ENCODE data around the gene WDR18.

The WDR18 gene

GRCh38 chr19:993831-994393, 9.8 kb downstream of the WDR18 start:
- DNase-seq = no peak

GRCh38 chr19:994516-994915, 10.4 kb downstream of the WDR18 start:
- no peak for DNase-seq

- DNase-seq = no peak
These were observed 11.1 kb downstream of the WDR18 start for GRCh38 chr19:995051-995827.

GRCh38 chr19:996051-996838, 12.1 kb downstream of the WDR18 start:
- DNase-seq = peak; percentile 93

GRCh38 chr19:998064-998463, 13.9 kb downstream of the WDR18 start:
- DNase-seq = no peak

- DNase-seq = no peak
These were observed 15.2 kb downstream of the WDR18 start for GRCh38 chr19:999379-999719.

GRCh38 chr19:1000095-1000494, 15.9 kb downstream of the WDR18 start, which contains the start of gene GRIN3B:
Gene GRIN3B (plus strand): TSS chr19:1000419. CDS start chr19:1000438, 19 bp downstream.
- peak; percentile 75 for DNase-seq

GRCh38 chr19:1000591-1001537, 16.7 kb downstream of the WDR18 start:
- DNase-seq = no peak

GRCh38 chr19:1001538-1002166, 17.5 kb downstream of the WDR18 start:
- DNase-seq = peak; percentile 85

GRCh38 chr19:1002600-1002999, 18.5 kb downstream of the WDR18 start:
- DNase-seq = no peak

GRCh38 chr19:1003283-1003682, 19.1 kb downstream of the WDR18 start:
- no peak for DNase-seq

GRCh38 chr19:1004204-1004802, 20.2 kb downstream of the WDR18 start:
- no peak for DNase-seq

- no peak for DNase-seq
These were observed 20.9 kb downstream of the WDR18 start for GRCh38 chr19:1004803-1005664.

- DNase-seq = no peak
These were observed 22.7 kb downstream of the WDR18 start for GRCh38 chr19:1006711-1007398.

- DNase-seq = no peak
These were observed 23.5 kb downstream of the WDR18 start for GRCh38 chr19:1007399-1008251.

- DNase-seq = no peak
These were observed 24.3 kb downstream of the WDR18 start for GRCh38 chr19:1008268-1009040.

GRCh38 chr19:1009041-1009980, 25.2 kb downstream of the WDR18 start:
- no peak for DNase-seq

All from activated T-cell treated with anti-CD3 and anti-CD28 coated beads, Interleukin-2, amount 50 U/mL, for 1 hour (primary cell).